NB4 (cell line): Measurements from ENCODE around the gene ENOX1.

Experiments
- DNase-seq: peaks from one replicate; pipeline ENCODE4 v3.0.0; 2010; ENCODE audit warnings: low read depth
- H3K4me3 ChIP-seq: one replicate; pipeline ENCODE4 v1.5.1; 2011; ENCODE audit warnings: mild to moderate bottlenecking, low read depth, low read length, moderate library complexity
- MYC ChIP-seq: IDR thresholded peaks from 2 replicates; pipeline ENCODE4 v1.6.1; 2011; ENCODE audit warnings: low read depth, low read length
- POLR2A ChIP-seq: IDR thresholded peaks from 2 replicates; pipeline ENCODE4 v1.6.1; 2011; ENCODE audit warnings: mild to moderate bottlenecking; ENCODE audit not compliant: insufficient read length; ENCODE audit errors: extremely low read depth
- TF ChIP-seq, protein P1 (sequence below): IDR thresholded peaks from 2 replicates; pipeline ENCODE4 v1.6.1; 2011; ENCODE audit warnings: low read depth, low read length
- TF ChIP-seq, protein P2 (sequence below): IDR thresholded peaks from one replicate; pipeline ENCODE4 v1.5.1; 2012; ENCODE audit warnings: low read depth, low read length

Gene ENOX1

DNA sequence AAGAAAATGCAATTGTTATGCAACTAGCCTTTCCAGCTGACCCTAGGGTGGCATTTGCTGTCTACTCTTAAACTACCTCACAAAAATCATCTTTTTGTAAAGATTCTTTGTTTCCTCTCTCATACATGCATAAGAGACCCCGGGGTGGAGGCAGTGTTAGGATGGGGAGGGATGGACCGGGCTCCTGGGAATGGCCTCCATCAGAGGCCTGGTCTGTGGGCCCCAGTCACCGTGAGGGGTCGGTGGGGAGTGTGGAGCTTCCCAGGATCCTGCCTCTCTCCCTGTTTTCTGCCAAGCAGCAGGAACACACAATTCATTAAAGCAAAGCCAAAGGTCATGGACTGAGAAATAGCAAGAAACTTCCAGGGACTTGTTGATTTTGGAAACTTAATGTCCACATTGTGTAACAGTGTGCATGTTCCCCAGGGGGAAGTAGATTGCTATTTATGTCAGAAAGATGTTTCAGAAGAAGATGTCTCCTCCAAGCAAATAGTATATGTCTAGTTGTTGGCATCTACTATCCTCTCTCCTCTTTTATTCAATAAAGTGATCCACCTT is 241.4 kb downstream of the ENOX1 start:
- TF ChIP-seq, protein P1, sequence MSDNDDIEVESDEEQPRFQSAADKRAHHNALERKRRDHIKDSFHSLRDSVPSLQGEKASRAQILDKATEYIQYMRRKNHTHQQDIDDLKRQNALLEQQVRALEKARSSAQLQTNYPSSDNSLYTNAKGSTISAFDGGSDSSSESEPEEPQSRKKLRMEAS, result no peak
- TF ChIP-seq, protein P2, sequence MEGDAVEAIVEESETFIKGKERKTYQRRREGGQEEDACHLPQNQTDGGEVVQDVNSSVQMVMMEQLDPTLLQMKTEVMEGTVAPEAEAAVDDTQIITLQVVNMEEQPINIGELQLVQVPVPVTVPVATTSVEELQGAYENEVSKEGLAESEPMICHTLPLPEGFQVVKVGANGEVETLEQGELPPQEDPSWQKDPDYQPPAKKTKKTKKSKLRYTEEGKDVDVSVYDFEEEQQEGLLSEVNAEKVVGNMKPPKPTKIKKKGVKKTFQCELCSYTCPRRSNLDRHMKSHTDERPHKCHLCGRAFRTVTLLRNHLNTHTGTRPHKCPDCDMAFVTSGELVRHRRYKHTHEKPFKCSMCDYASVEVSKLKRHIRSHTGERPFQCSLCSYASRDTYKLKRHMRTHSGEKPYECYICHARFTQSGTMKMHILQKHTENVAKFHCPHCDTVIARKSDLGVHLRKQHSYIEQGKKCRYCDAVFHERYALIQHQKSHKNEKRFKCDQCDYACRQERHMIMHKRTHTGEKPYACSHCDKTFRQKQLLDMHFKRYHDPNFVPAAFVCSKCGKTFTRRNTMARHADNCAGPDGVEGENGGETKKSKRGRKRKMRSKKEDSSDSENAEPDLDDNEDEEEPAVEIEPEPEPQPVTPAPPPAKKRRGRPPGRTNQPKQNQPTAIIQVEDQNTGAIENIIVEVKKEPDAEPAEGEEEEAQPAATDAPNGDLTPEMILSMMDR, result no peak
- TF ChIP-seq MYC, result no peak
- no peak for TF ChIP-seq POLR2A
- no peak overlapping the region for H3K4me3 ChIP-seq
- DNase-seq, result no peak

DNA sequence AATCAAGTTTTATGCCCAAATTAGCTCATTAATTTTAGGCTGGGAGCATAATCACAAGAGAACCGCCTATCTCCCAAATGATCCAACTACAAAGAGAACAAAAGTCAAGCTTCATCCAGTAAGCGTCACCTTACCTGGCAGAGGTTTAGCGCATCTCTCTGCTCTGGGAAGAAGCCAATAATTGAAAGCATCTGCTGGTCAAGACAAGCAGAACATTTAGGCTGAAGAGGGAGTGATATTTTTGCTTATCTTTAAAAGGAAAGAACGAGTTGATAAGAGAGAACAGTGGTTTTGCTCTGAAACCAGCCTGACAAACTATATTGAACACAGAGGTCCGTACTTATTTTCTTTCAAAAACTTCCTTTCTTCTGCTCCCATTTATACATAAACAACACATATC is 242.1 kb downstream of the ENOX1 start:
- no peak for TF ChIP-seq POLR2A
- TF ChIP-seq, protein P1, result no peak
- TF ChIP-seq, protein P2, result no peak
- no peak for TF ChIP-seq MYC
- no peak overlapping the region for H3K4me3 ChIP-seq
- no peak for DNase-seq

DNA sequence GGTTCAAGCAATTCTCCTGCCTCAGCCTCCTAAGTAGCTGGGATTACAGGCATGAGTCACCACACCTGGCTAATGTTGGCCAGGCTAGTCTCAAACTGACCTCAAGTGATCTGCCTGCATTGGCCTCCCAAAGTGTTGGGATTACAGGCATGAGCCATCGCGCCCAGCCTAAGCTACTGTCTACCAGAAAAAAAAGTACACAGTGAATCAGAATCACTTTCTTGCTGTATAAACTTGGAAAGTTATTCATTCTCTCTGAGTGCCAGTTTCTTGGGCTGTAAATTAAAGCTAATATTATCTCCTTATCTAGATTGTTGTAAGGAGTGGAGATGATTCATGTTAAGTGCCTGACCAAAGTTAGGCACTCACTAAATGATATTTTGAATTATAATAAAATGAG is 242.8 kb downstream of the ENOX1 start:
- no peak for DNase-seq
- H3K4me3 ChIP-seq, result no peak overlapping the region
- TF ChIP-seq, protein P1, result no peak
- no peak for TF ChIP-seq POLR2A
- TF ChIP-seq MYC, result no peak
- TF ChIP-seq, protein P2, result no peak

DNA sequence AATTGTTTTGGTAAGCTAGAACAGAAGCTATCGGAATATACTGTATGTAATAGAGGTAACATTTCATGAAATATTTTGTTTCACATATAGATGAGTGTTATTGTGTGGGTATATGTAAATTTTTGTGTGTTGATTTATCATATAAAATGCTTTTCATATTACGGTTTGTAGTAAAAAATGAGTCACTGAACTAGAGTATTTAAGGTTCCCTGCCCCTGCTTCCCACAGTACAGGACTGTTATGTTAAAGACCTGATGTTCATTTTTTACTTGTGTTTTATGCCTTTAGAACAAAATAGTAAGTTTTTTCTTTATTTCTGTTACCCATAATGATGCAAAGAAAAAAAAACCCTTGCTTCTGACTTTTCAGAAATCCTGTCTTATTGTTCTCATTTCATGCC is 243.4 kb downstream of the ENOX1 start:
- no peak for DNase-seq
- TF ChIP-seq, protein P1, result no peak
- TF ChIP-seq, protein P2, result no peak
- TF ChIP-seq MYC (no peak), POLR2A (no peak)
- no peak overlapping the region for H3K4me3 ChIP-seq

DNA sequence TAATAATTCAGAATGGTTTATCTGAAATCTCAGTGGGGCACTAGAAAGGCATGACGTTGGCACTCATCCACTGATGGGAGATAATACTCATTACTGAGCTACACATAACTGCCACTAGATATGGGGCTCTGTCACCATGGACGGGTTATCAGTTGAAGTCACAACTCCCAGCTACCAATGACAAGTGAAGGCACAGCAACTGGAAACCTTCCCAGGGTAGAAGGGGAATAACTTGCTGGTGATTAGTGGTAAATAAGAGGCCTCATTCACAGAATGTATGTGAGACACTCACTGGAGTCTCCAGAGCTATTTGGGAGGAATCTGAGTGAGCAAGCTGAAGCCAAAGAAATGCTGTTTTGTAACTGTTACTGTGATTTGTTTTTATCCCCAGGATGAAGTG is 249.6 kb downstream of the ENOX1 start:
- TF ChIP-seq, protein P2, result no peak
- no peak for TF ChIP-seq POLR2A
- TF ChIP-seq, protein P1, result no peak
- TF ChIP-seq MYC, result no peak
- DNase-seq, result no peak
- no peak overlapping the region for H3K4me3 ChIP-seq

DNA sequence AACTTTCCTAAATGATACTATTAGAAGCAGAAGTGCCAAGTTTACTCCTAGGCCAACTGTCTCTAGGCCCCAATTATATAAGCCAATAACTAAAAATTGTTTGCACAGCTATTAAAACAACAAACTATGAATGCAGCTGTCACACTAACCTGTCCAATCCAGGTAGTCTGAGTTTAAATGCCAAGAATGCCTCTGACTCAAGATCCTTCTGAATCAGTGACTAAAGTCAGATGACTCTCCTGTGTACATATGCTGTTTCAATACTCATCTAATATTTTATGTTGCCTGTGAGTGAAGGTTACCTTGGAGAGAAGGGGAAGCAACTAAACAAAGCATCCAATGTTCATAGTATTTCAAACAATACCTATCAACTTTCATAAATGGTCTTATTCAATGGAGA is 257.0 kb downstream of the ENOX1 start:
- no peak for DNase-seq
- TF ChIP-seq POLR2A, result no peak
- TF ChIP-seq MYC, result no peak
- TF ChIP-seq, protein P2, result no peak
- TF ChIP-seq, protein P1, result no peak
- no peak overlapping the region for H3K4me3 ChIP-seq
